ENCODE results near the gene ADRM1.

Gene ADRM1

GRCh38 chr20:62310757-62311121, 7.9 kb downstream of the ADRM1 start:
- DNase-seq (ENCODE audit: low read depth in 2 of 2) = no peak

- no peak for DNase-seq (ENCODE audit: low read depth in 2 of 2)
Observed at GRCh38 chr20:62311150-62311549, 8.4 kb downstream of the ADRM1 start.

GRCh38 chr20:62311832-62312661, 9.2 kb downstream of the ADRM1 start:
- no peak for DNase-seq (ENCODE audit: low read depth in 2 of 2)

GRCh38 chr20:62312662-62312977, 9.8 kb downstream of the ADRM1 start:
- DNase-seq (ENCODE audit: low read depth in 2 of 2) = no peak

- DNase-seq (ENCODE audit: low read depth in 2 of 2) = no peak
Observed at GRCh38 chr20:62313021-62313420, 10.2 kb downstream of the ADRM1 start.

- no peak for DNase-seq (ENCODE audit: low read depth in 2 of 2)
Observed at GRCh38 chr20:62313460-62314338, 10.9 kb downstream of the ADRM1 start.

- DNase-seq (ENCODE audit: low read depth in 2 of 2) = no peak
Observed at GRCh38 chr20:62314339-62314638, 11.5 kb downstream of the ADRM1 start.

GRCh38 chr20:62314711-62315302, 12.0 kb downstream of the ADRM1 start:
- DNase-seq (ENCODE audit: low read depth in 2 of 2) = no peak

GRCh38 chr20:62315773-62316172, 13.0 kb downstream of the ADRM1 start:
- DNase-seq (ENCODE audit: low read depth in 2 of 2) = no peak

GRCh38 chr20:62316331-62317166, 13.8 kb downstream of the ADRM1 start:
- no peak for DNase-seq (ENCODE audit: low read depth in 2 of 2)

- no peak for DNase-seq (ENCODE audit: low read depth in 2 of 2)
Observed at GRCh38 chr20:62317167-62317655, 14.4 kb downstream of the ADRM1 start.

- no peak for DNase-seq (ENCODE audit: low read depth in 2 of 2)
Observed at GRCh38 chr20:62318400-62319345, 15.9 kb downstream of the ADRM1 start.

GRCh38 chr20:62319346-62319909, 16.6 kb downstream of the ADRM1 start:
- DNase-seq (ENCODE audit: low read depth in 2 of 2) = no peak

- DNase-seq (ENCODE audit: low read depth in 2 of 2) = no peak
Observed at GRCh38 chr20:62320581-62321354, 18.0 kb downstream of the ADRM1 start.

GRCh38 chr20:62321521-62321948, 18.7 kb downstream of the ADRM1 start:
- no peak for DNase-seq (ENCODE audit: low read depth in 2 of 2)

- DNase-seq (ENCODE audit: low read depth in 2 of 2) = no peak
Observed at GRCh38 chr20:62321975-62322374, 19.2 kb downstream of the ADRM1 start.

- no peak for DNase-seq (ENCODE audit: low read depth in 2 of 2)
Observed at GRCh38 chr20:62322492-62323041, 19.8 kb downstream of the ADRM1 start.

GRCh38 chr20:62323146-62323979, 20.6 kb downstream of the ADRM1 start:
- no peak for DNase-seq (ENCODE audit: low read depth in 2 of 2)

All from stimulated activated CD4-positive, alpha-beta T cell treated with anti-CD3 and anti-CD28 coated beads, Interleukin-12 subunit alpha, Interleukin-12 subunit beta, amount 100 ng/mL, for 24 hours (primary cell).